AG04449 (cell line): ENCODE results near the gene TMEM272.

Experiments
- CTCF ChIA-PET: fragments of 350-600 bp; formaldehyde crosslinking; extraction: SDS; loops from one replicate; lab custom pipeline; 2021; ENCODE audit warnings: antibody characterized with exemption; lab: Yijun Ruan, JAX
- POLR2A ChIA-PET: fragments of 400-600, 350-600 bp; formaldehyde crosslinking; extraction: SDS; loops from one replicate; lab custom pipeline; 2020; ENCODE audit warnings: antibody characterized with exemption, inconsistent platforms; lab: Yijun Ruan, JAX
- DNase-seq: peaks from one replicate; pipeline ENCODE4 v3.0.0-alpha.2; 2010; ENCODE audit warnings: low read depth, low spot score
- H3K4me3 ChIP-seq: 2 replicates; pipeline ENCODE4 v1.5.1; 2011; ENCODE audit warnings: low read depth, mild to moderate bottlenecking, control low read depth, low read length
- TF ChIP-seq, protein P1 (sequence below): IDR thresholded peaks from one replicate; pipeline ENCODE4 v1.5.1; 2011; ENCODE audit warnings: mild to moderate bottlenecking, moderate library complexity, low read length, control low read depth, inconsistent platforms; ENCODE audit not compliant: insufficient read depth; ENCODE audit errors: missing control alignments

Gene TMEM272

DNA sequence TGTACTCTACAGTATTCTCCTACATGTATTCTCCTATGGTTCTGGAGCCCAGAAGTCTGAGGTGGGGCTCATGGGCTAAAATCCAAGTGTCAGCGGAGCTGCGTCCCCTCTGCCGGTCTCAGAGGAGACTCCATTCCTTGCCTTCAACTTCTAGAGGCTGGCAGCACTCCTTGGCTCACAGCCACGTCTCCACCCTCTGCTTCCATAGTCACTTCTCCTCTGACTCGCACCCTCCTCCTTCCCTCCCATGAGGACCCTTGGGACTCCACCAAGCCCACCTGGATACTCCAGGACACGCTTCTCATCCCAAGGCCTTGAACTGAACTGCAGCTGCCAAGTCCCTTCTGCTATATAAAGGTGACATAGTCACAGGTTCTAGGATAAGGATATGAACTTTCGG, 68.8 kb downstream of the TMEM272 start:
- ChIA-PET POLR2A (no interaction called here), CTCF (no interaction called here)
- DNase-seq, result no peak
- no peak overlapping the region for H3K4me3 ChIP-seq
- TF ChIP-seq, protein P1, sequence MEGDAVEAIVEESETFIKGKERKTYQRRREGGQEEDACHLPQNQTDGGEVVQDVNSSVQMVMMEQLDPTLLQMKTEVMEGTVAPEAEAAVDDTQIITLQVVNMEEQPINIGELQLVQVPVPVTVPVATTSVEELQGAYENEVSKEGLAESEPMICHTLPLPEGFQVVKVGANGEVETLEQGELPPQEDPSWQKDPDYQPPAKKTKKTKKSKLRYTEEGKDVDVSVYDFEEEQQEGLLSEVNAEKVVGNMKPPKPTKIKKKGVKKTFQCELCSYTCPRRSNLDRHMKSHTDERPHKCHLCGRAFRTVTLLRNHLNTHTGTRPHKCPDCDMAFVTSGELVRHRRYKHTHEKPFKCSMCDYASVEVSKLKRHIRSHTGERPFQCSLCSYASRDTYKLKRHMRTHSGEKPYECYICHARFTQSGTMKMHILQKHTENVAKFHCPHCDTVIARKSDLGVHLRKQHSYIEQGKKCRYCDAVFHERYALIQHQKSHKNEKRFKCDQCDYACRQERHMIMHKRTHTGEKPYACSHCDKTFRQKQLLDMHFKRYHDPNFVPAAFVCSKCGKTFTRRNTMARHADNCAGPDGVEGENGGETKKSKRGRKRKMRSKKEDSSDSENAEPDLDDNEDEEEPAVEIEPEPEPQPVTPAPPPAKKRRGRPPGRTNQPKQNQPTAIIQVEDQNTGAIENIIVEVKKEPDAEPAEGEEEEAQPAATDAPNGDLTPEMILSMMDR, result no peak

DNA sequence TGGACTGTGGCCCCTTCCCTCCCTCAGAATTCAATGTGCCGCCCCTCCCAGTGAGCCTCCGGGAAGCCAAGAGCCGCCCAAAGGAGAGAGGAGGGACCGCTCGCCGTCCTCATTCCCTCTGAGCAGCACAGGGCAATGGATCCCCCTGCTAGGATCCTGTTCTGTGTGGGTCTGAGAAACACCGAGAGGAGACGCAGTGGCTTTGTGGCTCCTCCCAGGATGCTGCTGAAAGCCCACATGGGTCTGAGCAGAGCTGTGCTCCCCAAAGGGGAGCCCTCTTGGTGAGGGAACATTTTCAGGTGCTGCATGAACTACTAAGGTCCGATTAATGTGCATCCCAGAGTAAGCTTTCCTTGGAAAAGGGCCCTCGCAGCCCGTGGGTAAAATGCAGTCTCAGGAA, 71.5 kb downstream of the TMEM272 start:
- TF ChIP-seq, protein P1, result no peak
- H3K4me3 ChIP-seq, result no peak overlapping the region
- no peak for DNase-seq
- CTCF ChIA-PET, result interaction anchor here (0.5 to 1.6 kb wide), 2 partner anchors 8 to 329 kb away, joined by 3 to 6 read pairs; no protein-coding TSS in a partner anchor
- POLR2A ChIA-PET, result no interaction called here

DNA sequence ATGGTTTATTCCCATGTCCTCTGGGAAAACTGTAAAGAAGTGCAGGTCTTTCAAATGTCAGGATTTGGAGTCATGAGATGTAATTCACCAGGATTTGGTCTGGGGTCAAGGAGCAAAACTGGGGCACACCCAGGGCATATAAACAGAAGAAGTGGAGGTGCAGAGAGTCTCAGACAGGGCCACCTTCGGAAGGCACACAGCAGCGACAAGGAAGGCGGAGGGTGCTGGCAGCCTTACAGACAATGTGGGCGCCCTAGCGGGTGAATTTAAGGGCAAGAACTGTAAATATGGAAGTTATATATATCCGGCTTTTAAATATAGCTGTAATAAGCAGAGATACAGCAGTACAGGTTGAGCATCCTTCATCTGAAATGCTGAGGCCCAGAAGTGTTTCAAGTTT, 72.2 kb downstream of the TMEM272 start:
- POLR2A ChIA-PET, result no interaction called here
- TF ChIP-seq, protein P1, result no peak
- CTCF ChIA-PET, result interaction anchor here (0.5 to 1.6 kb wide), 2 partner anchors 8 to 328 kb away, joined by 3 to 6 read pairs; no protein-coding TSS in a partner anchor
- H3K4me3 ChIP-seq, result no peak overlapping the region
- no peak for DNase-seq

DNA sequence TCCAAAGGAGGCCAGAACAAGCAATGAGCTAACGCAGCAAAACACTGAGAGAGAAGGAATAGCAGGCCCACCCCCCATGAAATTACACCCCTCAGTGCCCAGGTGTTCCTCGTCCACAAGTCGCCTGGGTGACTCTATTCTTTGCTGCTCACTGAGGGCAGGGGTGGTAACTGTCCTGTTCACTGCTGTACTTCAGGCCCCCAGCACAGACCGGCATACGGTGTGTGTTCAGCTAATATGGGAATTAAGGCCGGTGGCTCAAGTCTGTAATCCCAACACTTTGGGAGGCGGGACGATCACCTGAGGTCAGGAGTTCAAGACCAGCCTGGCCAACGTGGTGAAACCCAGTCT, 72.9 kb downstream of the TMEM272 start:
- no peak for DNase-seq
- POLR2A ChIA-PET, result no interaction called here
- H3K4me3 ChIP-seq, result no peak overlapping the region
- CTCF ChIA-PET, result interaction anchor here (1.6 to 2.3 kb wide), 2 partner anchors 9 to 338 kb away, joined by 6 to 9 read pairs; no protein-coding TSS in a partner anchor
- TF ChIP-seq, protein P1, result no peak

DNA sequence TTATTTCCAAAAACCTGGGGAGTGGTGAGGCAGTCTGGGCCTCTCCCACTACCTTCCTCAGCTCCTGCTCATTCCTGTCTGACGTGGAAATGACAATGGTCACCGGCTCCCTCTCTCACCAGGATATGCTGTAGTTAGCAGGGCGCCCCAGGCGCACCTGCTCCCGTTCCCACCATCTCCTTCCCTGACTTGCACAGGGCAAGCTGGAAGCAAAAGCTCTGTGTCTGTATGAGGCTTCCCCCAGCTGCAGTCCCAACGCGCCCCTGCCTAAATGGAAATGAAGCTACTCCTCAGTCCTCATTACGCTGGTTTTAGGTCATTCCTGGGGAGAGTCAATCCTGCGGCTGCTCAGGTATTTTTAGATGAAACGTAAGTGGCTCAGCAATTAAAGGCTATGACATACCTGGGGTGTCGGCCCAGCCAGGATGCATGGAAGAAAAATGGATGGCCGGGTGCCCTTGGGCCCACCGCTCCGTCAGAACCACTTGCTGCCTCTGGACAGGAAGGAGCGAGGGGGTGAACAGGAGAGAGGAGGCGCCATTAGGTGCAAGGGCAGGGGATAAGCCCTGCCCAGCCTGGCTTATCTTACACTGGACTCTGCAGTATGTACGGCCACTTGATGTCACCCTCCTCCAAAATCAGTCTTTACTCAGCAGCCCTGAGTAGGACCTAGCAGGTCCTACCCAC, 73.4 kb downstream of the TMEM272 start:
- POLR2A ChIA-PET, result no interaction called here
- CTCF ChIA-PET, result interaction anchor here (0.8 to 2.3 kb wide), 4 partner anchors 9 to 337 kb away, joined by 3 to 9 read pairs (median 4); no protein-coding TSS in a partner anchor
- DNase-seq, result no peak
- H3K4me3 ChIP-seq, result no peak overlapping the region
- TF ChIP-seq, protein P1, result no peak

DNA sequence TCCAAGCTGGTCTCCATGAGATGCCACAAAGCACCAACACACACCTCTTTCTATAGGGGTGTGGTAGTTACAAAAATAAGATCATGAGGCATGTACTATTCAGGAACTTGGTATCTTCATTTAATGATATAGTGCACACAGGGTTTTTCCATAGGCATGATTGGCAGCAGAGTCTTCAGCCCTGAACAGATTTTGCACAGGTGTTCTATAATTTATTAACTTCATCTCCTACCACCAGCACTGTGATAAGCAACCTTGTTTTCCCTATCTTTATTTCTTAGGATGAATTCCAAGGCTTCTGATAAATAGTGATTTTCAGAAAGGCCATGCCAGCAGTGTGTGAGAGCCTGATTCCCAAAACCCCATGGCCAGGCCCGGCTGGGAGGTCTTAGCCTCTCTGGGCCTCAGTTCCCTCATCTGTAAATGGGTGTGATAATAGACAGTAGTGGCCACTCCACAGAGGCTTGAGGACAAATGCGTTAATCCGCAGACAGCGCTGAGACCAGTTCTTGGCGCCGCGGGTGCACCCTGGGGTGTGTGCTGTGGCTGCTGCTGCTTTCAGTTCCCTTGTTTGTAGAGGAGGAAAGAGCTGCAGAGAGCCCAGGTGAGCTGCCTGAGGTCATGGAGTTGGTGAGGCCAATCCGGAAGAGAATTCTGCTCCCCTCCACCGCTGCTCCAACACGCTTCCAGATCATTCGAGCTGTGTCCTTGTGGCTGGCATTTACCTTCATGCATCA, 74.1 kb downstream of the TMEM272 start:
- TF ChIP-seq, protein P1, result no peak
- ChIA-PET POLR2A (no interaction called here), CTCF (interaction anchor here (0.8 to 2.3 kb wide), 3 partner anchors 9 to 337 kb away, joined by 3 to 9 read pairs (median 3); no protein-coding TSS in a partner anchor)
- no peak for DNase-seq
- H3K4me3 ChIP-seq, result no peak overlapping the region
